CD8-positive, alpha-beta memory T cell (primary cell): Measurements from ENCODE around the gene KMT2E. TPM values are rescaled to one million over a fixed set of nuclear protein-coding genes. Genes with fewer than 3 reads are reported as not detected.
A peak's percentile ranks its signal among the peaks of the same experiment; 100 is the strongest.

ENCODE experiments used
- CTCF ChIA-PET: fragments of 350-600 bp; sonication (Branson Sonifier 250); formaldehyde crosslinking; loops from one replicate; lab custom pipeline; 2021; ENCODE audit warnings: antibody characterized with exemption; lab: Charles Lee
- POLR2A ChIA-PET: fragments of 350-600 bp; sonication (Branson Sonifier 250); formaldehyde crosslinking; loops from one replicate; lab custom pipeline; 2021; ENCODE audit warnings: antibody characterized with exemption; lab: Charles Lee
- DNase-seq, 5 donors: peaks; one replicate each; pipeline versions ENCODE4 v3.0.0 to v3.0.0-alpha.2; 2020 to 2022; ENCODE audit warnings: mixed read lengths in 1 of 5
- H3K27ac ChIP-seq: one replicate; pipeline ENCODE4 v1.7.0; 2013; ENCODE audit warnings: low read depth, mild to moderate bottlenecking, low read length, moderate library complexity
- H3K27me3 ChIP-seq: 2 replicates; pipeline ENCODE4 v1.7.0; 2013; ENCODE audit warnings: low read length, mild to moderate bottlenecking; ENCODE audit not compliant: insufficient read depth, poor library complexity, severe bottlenecking
- H3K36me3 ChIP-seq: 2 replicates; pipeline ENCODE4 v1.7.0; 2013; ENCODE audit warnings: mild to moderate bottlenecking, low read length, moderate library complexity; ENCODE audit not compliant: insufficient read depth
- H3K4me1 ChIP-seq: 2 replicates; pipeline ENCODE4 v1.7.0; 2013; ENCODE audit warnings: mild to moderate bottlenecking, low read length, moderate library complexity; ENCODE audit not compliant: insufficient read depth
- H3K4me3 ChIP-seq: 2 replicates; pipeline ENCODE4 v1.7.0; 2013; ENCODE audit warnings: mild to moderate bottlenecking, low read length
- H3K9me3 ChIP-seq: 2 replicates; pipeline ENCODE4 v1.7.0; 2013; ENCODE audit warnings: mild to moderate bottlenecking, low read length
- H3K27ac Mint-ChIP-seq, 8 donors: one replicate each; pipeline ENCODE4 v1.8.0; 2020 to 2021; ENCODE audit warnings: mixed read lengths in 8 of 8, mild to moderate bottlenecking in 6 of 8, inconsistent platforms in 3 of 8, moderate library complexity in 3 of 8
- H3K27me3 Mint-ChIP-seq, 2 donors: one replicate each; pipeline ENCODE4 v1.8.0; 2020 to 2021; ENCODE audit warnings: mixed read lengths in 2 of 2, mild to moderate bottlenecking in 1 of 2, moderate library complexity in 1 of 2
- H3K36me3 Mint-ChIP-seq, 3 donors: one replicate each; pipeline ENCODE4 v1.8.0; 2020 to 2021; ENCODE audit warnings: mixed read lengths in 3 of 3, inconsistent platforms in 1 of 3, mild to moderate bottlenecking in 1 of 3
- H3K4me1 Mint-ChIP-seq, 3 donors: one replicate each; pipeline ENCODE4 v1.8.0; 2020 to 2021; ENCODE audit warnings: mixed read lengths in 3 of 3, inconsistent platforms in 1 of 3, mild to moderate bottlenecking in 1 of 3
- H3K4me3 Mint-ChIP-seq, 7 donors: one replicate each; pipeline ENCODE4 v1.8.0; 2020 to 2021; ENCODE audit warnings: mixed read lengths in 7 of 7, mild to moderate bottlenecking in 6 of 7, moderate library complexity in 4 of 7, inconsistent platforms in 2 of 7
- H3K9me3 Mint-ChIP-seq, 5 donors: one replicate each; pipeline ENCODE4 v1.8.0; 2020 to 2022; ENCODE audit warnings: mixed read lengths in 5 of 5, mild to moderate bottlenecking in 3 of 5, moderate library complexity in 2 of 5, inconsistent platforms in 1 of 5
- polyA plus RNA-seq: library from polyadenylated mRNA; unstranded; fragments of 300-500 nt; fragmentation: Illumina TruSeq; gene quantifications from one replicate; pipeline ENCODE4 v1.2.3, GENCODE V29; 2021
- total RNA-seq, 2 experiments: library from RNA; stranded (reverse); gene quantifications; one replicate each; pipeline ENCODE4 v1.2.3, GENCODE V29; 2021

Gene KMT2E
- total and polyA plus RNA-seq, 3 experiments from 2014 or later, result 81.0 to 237 (median 87.5) TPM

- no peaks in the 10 kb centered on the region for H3K9me3 Mint-ChIP-seq
- ChIA-PET POLR2A (interaction anchor here (0.6 kb wide), 1 partner anchor 78 kb away, joined by 8 read pairs; no protein-coding TSS in a partner anchor), CTCF (no interaction called here)
- Histone ChIP-seq H3K4me3 (no peak overlapping the region), H3K9me3 (no peaks in the 10 kb centered on the region), H3K4me1 (no peaks in the 10 kb centered on the region), H3K27ac (no peak overlapping the region), H3K36me3 (no peaks in the 10 kb centered on the region), H3K27me3 (no peaks in the 10 kb centered on the region)
- no peak overlapping the region for H3K27ac Mint-ChIP-seq
- H3K4me1 Mint-ChIP-seq, result peaks cover 9 to 27% (median 12%) of the 10 kb centered on the region in 3 donors
- H3K36me3 Mint-ChIP-seq, result peaks cover 0 to 48% (median 16%) of the 10 kb centered on the region in 3 donors
- no peak overlapping the region for H3K4me3 Mint-ChIP-seq
- H3K27me3 Mint-ChIP-seq, result no peaks in the 10 kb centered on the region
- no peak for DNase-seq
These were observed 137.1 kb downstream of the KMT2E start for GRCh38 chr7:105151152-105151551.

GRCh38 chr7:105153531-105153930 is 139.5 kb downstream of the KMT2E start:
- H3K36me3 Mint-ChIP-seq, result peaks cover 0 to 54% (median 12%) of the 10 kb centered on the region in 3 donors
- DNase-seq, result no peak
- H3K9me3 Mint-ChIP-seq, result no peaks in the 10 kb centered on the region
- no peak overlapping the region for H3K4me3 Mint-ChIP-seq
- peak overlapping the region in 5 of 8 donors; percentile 6 to 48 (median 16) for H3K27ac Mint-ChIP-seq
- H3K27me3 Mint-ChIP-seq, result no peaks in the 10 kb centered on the region
- Histone ChIP-seq H3K9me3 (no peaks in the 10 kb centered on the region), H3K27ac (no peak overlapping the region), H3K4me3 (no peak overlapping the region), H3K36me3 (no peaks in the 10 kb centered on the region), H3K27me3 (no peaks in the 10 kb centered on the region), H3K4me1 (no peaks in the 10 kb centered on the region)
- ChIA-PET CTCF (interaction anchor here (1.8 kb wide), 1 partner anchor 276 kb away, joined by 4 read pairs; no protein-coding TSS in a partner anchor), POLR2A (no interaction called here)
- peaks cover 4 to 31% (median 20%) of the 10 kb centered on the region in 3 donors for H3K4me1 Mint-ChIP-seq

GRCh38 chr7:105154084-105154483 is 140.1 kb downstream of the KMT2E start:
- Histone ChIP-seq H3K4me3 (no peak overlapping the region), H3K4me1 (no peaks in the 10 kb centered on the region), H3K36me3 (no peaks in the 10 kb centered on the region), H3K9me3 (no peaks in the 10 kb centered on the region), H3K27me3 (no peaks in the 10 kb centered on the region), H3K27ac (no peak overlapping the region)
- CTCF ChIA-PET, result interaction anchor here (1.8 kb wide), 1 partner anchor 275 kb away, joined by 4 read pairs; no protein-coding TSS in a partner anchor
- Mint-ChIP-seq H3K27me3 (no peaks in the 10 kb centered on the region), H3K27ac (peak overlapping the region in 2 of 8 donors; percentile 26 to 43), H3K4me3 (no peak overlapping the region), H3K4me1 (peaks cover 6 to 31% (median 20%) of the 10 kb centered on the region in 3 donors), H3K9me3 (no peaks in the 10 kb centered on the region), H3K36me3 (peaks cover 0 to 56% (median 12%) of the 10 kb centered on the region in 3 donors)
- POLR2A ChIA-PET, result no interaction called here
- no peak for DNase-seq

GRCh38 chr7:105156731-105157130 is 142.7 kb downstream of the KMT2E start:
- H3K9me3 ChIP-seq, result no peaks in the 10 kb centered on the region
- no peak overlapping the region for H3K27ac ChIP-seq
- no peak for DNase-seq
- no peaks in the 10 kb centered on the region for H3K36me3 ChIP-seq
- Mint-ChIP-seq H3K36me3 (peaks cover 3 to 58% (median 12%) of the 10 kb centered on the region in 3 donors), H3K27ac (peak overlapping the region in 4 of 8 donors; percentile 3 to 69 (median 37)), H3K4me1 (peaks cover 3 to 18% (median 13%) of the 10 kb centered on the region in 3 donors), H3K9me3 (no peaks in the 10 kb centered on the region), H3K4me3 (no peak overlapping the region), H3K27me3 (no peaks in the 10 kb centered on the region)
- no peaks in the 10 kb centered on the region for H3K4me1 ChIP-seq
- no peak overlapping the region for H3K4me3 ChIP-seq
- ChIA-PET POLR2A (no interaction called here), CTCF (no interaction called here)
- no peaks in the 10 kb centered on the region for H3K27me3 ChIP-seq

GRCh38 chr7:105157278-105157677 is 143.3 kb downstream of the KMT2E start:
- Histone ChIP-seq H3K4me1 (no peaks in the 10 kb centered on the region), H3K4me3 (no peak overlapping the region), H3K27ac (no peak overlapping the region), H3K9me3 (no peaks in the 10 kb centered on the region), H3K36me3 (no peaks in the 10 kb centered on the region), H3K27me3 (no peaks in the 10 kb centered on the region)
- Mint-ChIP-seq H3K9me3 (no peaks in the 10 kb centered on the region), H3K36me3 (peaks cover 3 to 58% (median 12%) of the 10 kb centered on the region in 3 donors), H3K4me1 (peaks cover 3 to 17% (median 13%) of the 10 kb centered on the region in 3 donors), H3K4me3 (no peak overlapping the region), H3K27me3 (no peaks in the 10 kb centered on the region), H3K27ac (peak overlapping the region in 2 of 8 donors; percentile 13 to 61)
- ChIA-PET POLR2A (no interaction called here), CTCF (no interaction called here)
- no peak for DNase-seq

- DNase-seq, result no peak
- Mint-ChIP-seq H3K27me3 (no peaks in the 10 kb centered on the region), H3K4me1 (peaks cover 3 to 12% (median 8%) of the 10 kb centered on the region in 3 donors), H3K36me3 (peaks cover 17 to 67% (median 18%) of the 10 kb centered on the region in 3 donors), H3K4me3 (no peak overlapping the region), H3K27ac (peak overlapping the region in 1 of 8 donors; percentile 54), H3K9me3 (no peaks in the 10 kb centered on the region)
- no peaks in the 10 kb centered on the region for H3K4me1 ChIP-seq
- no peak overlapping the region for H3K4me3 ChIP-seq
- no peaks in the 10 kb centered on the region for H3K27me3 ChIP-seq
- no peaks in the 10 kb centered on the region for H3K36me3 ChIP-seq
- ChIA-PET POLR2A (no interaction called here), CTCF (no interaction called here)
- H3K9me3 ChIP-seq, result no peaks in the 10 kb centered on the region
- no peak overlapping the region for H3K27ac ChIP-seq
These were observed 147.4 kb downstream of the KMT2E start for GRCh38 chr7:105161366-105161765.
